HCT116 (cell line): ENCODE data around the gene IL1R1. TPM values are rescaled to one million over a fixed set of nuclear protein-coding genes. Genes with fewer than 3 reads are reported as not detected.

ENCODE experiments used
- ATAC-seq: fragments of 200-7000 bp; cut with Tn5 transposase; 2 replicates; pipeline ENCODE4 v1.9.1; 2020; ENCODE audit warnings: mild to moderate bottlenecking, moderate library complexity
- BruUV-seq: library from RNA; stranded (reverse); fragments of 400-500 nt; replicated peaks from 2 replicates; lab custom pipeline; 2021; lab: Mats Ljungman, UMichigan
- CTCF ChIA-PET: fragments of 300-600 bp; sonication (Branson Sonifier 250); formaldehyde crosslinking; loops from one replicate; lab custom pipeline; 2021; ENCODE audit warnings: antibody characterized with exemption; lab: Charles Lee
- POLR2A ChIA-PET: fragments of 300-600, 350-600 bp; sonication (Branson Sonifier 250); formaldehyde crosslinking; loops from one replicate; lab custom pipeline; 2021; ENCODE audit warnings: antibody characterized with exemption; lab: Charles Lee
- RAD21 ChIA-PET, 2 experiments: fragments of 300-600 bp; sonication (Branson Sonifier 250); formaldehyde crosslinking; loops; one replicate each; lab custom pipeline; 2023; ENCODE audit warnings: low total read pairs in 2 of 2; ENCODE audit not compliant: uncharacterized antibody in 2 of 2, unreplicated experiment in 2 of 2, low non-redundant PET in 1 of 2; lab: Charles Lee
- DNase-seq: peaks from one replicate; pipeline ENCODE4 v3.0.0-alpha.2; 2010; ENCODE audit warnings: low read depth, low spot score
- H2AFZ ChIP-seq: fragments of 200-600 bp; shearing (Covaris generic), sonication (generic); 2 replicates; pipeline ENCODE4 v1.6.1; 2017; ENCODE audit warnings: low read depth, mixed run types, mixed read lengths, antibody characterized with exemption, low read length; ENCODE audit not compliant: poor library complexity, severe bottlenecking
- H3K27ac ChIP-seq: 2 replicates; pipeline ENCODE4 v1.5.1; 2012; ENCODE audit warnings: low read depth, low read length
- H3K27me3 ChIP-seq: fragments of 200-600 bp; sonication (generic); 2 replicates; pipeline ENCODE4 v1.6.1; 2016; ENCODE audit warnings: mixed run types, low read length, mixed read lengths; ENCODE audit not compliant: insufficient read depth
- H3K36me3 ChIP-seq, 2 experiments: fragments of 200-500 bp in 1 of 2; fragments of 200-600 bp in 1 of 2; sonication (Bioruptor generic) in 1 of 2; sonication (generic) in 1 of 2; 2 replicates each; pipeline versions ENCODE4 v1.5.1 to v1.6.1; 2014 to 2016; ENCODE audit warnings: low read length in 2 of 2, inconsistent platforms in 1 of 2, mixed read lengths in 1 of 2, mixed run types in 1 of 2; ENCODE audit not compliant: insufficient read depth in 2 of 2, control insufficient read depth in 1 of 2
- H3K4me1 ChIP-seq, 2 experiments: fragments of 200-600 bp in 1 of 2; sonication (generic) in 1 of 2; 2 replicates each; pipeline versions ENCODE4 v1.5.1 to v1.6.1; 2012 to 2017; ENCODE audit warnings: low read length in 2 of 2, inconsistent platforms in 1 of 2, mild to moderate bottlenecking in 1 of 2, mixed read lengths in 1 of 2, mixed run types in 1 of 2, moderate library complexity in 1 of 2; ENCODE audit not compliant: insufficient read depth in 2 of 2, control insufficient read depth in 1 of 2
- H3K4me2 ChIP-seq: fragments of 200-600 bp; sonication (generic); 2 replicates; pipeline ENCODE4 v1.6.1; 2017; ENCODE audit warnings: mixed run types, low read length, mixed read lengths
- H3K4me3 ChIP-seq, 2 experiments: fragments of 200-600 bp in 1 of 2; sonication (generic) in 1 of 2; replicated peaks in 1 of 2; 2 replicates each; pipeline ENCODE4 v1.5.1; 2011 to 2016; ENCODE audit warnings: low read length in 2 of 2, control low read depth in 1 of 2, low read depth in 1 of 2, mild to moderate bottlenecking in 1 of 2, mixed read lengths in 1 of 2, mixed run types in 1 of 2
- H3K79me2 ChIP-seq: fragments of 200-600 bp; sonication (generic); 2 replicates; pipeline ENCODE4 v1.6.1; 2017; ENCODE audit warnings: mild to moderate bottlenecking, mixed run types, low read length, moderate library complexity, mixed read lengths; ENCODE audit not compliant: insufficient read depth
- H3K9ac ChIP-seq: fragments of 200-600 bp; sonication (generic); 2 replicates; pipeline ENCODE4 v1.6.1; 2016; ENCODE audit warnings: low read length, mixed read lengths
- H3K9me2 ChIP-seq: fragments of 200-600 bp; sonication (generic), shearing (Covaris generic); 2 replicates; pipeline ENCODE4 v1.6.1; 2017; ENCODE audit warnings: mixed run types, mild to moderate bottlenecking, moderate library complexity; ENCODE audit not compliant: insufficient read depth
- H3K9me3 ChIP-seq, 2 experiments: fragments of 200-500 bp in 1 of 2; fragments of 200-600 bp in 1 of 2; sonication (Bioruptor generic) in 1 of 2; sonication (generic) in 1 of 2; 2 replicates each; pipeline ENCODE4 v1.6.1; 2014 to 2017; ENCODE audit warnings: low read length in 2 of 2, mixed read lengths in 2 of 2, inconsistent platforms in 1 of 2, low read depth in 1 of 2, mild to moderate bottlenecking in 1 of 2, mixed run types in 1 of 2, moderate library complexity in 1 of 2; ENCODE audit not compliant: control insufficient read depth in 1 of 2, insufficient read depth in 1 of 2
- H4K20me1 ChIP-seq: fragments of 200-600 bp; sonication (generic), shearing (Covaris generic); 2 replicates; pipeline ENCODE4 v1.6.1; 2017; ENCODE audit warnings: mixed run types, mild to moderate bottlenecking, moderate library complexity; ENCODE audit not compliant: insufficient read depth
- CBX3 ChIP-seq: IDR thresholded peaks from 2 replicates; pipeline ENCODE4 v1.6.1; 2012; ENCODE audit warnings: low read depth
- CEBPB ChIP-seq: IDR thresholded peaks from 2 replicates; pipeline ENCODE4 v1.6.1; 2012; ENCODE audit warnings: low read depth
- EGR1 ChIP-seq: IDR thresholded peaks from 2 replicates; pipeline ENCODE4 v1.6.1; 2012; ENCODE audit warnings: low read depth
- ELF1 ChIP-seq: IDR thresholded peaks from 2 replicates; pipeline ENCODE4 v1.6.1; 2012; ENCODE audit warnings: low read depth, borderline replicate concordance
- EZH2phosphoT487 ChIP-seq: fragments of 200-600 bp; IDR thresholded peaks from 2 replicates; pipeline ENCODE4 v1.6.1; 2018; ENCODE audit warnings: antibody characterized with exemption, borderline replicate concordance
- FOSL1 ChIP-seq: IDR thresholded peaks from 2 replicates; pipeline ENCODE4 v1.6.1; 2012; ENCODE audit warnings: low read depth
- RAD21 ChIP-seq: IDR thresholded peaks from 2 replicates; pipeline ENCODE4 v1.6.1; 2012; ENCODE audit warnings: low read depth, mild to moderate bottlenecking
- SIN3A ChIP-seq: IDR thresholded peaks from 2 replicates; pipeline ENCODE4 v1.6.1; 2012; ENCODE audit warnings: low read depth
- SP1 ChIP-seq: IDR thresholded peaks from 2 replicates; pipeline ENCODE4 v1.6.1; 2012; ENCODE audit warnings: low read depth
- SRF ChIP-seq: IDR thresholded peaks from 2 replicates; pipeline ENCODE4 v1.6.1; 2012; ENCODE audit warnings: low read depth
- ZFX ChIP-seq: fragments of 450-650 bp; IDR thresholded peaks from 2 replicates; pipeline ENCODE4 v1.6.1; 2017
- intact Hi-C: fragments of 100-400 bp; cut with micrococcal nuclease; formaldehyde crosslinking; loops from 2 replicates; pipeline ENCODE4 v1.10.0; 2022
- total RNA-seq: library from RNA; stranded (reverse); gene quantifications from one replicate; pipeline ENCODE4 v1.2.1, GENCODE V29; 2021; ENCODE audit not compliant: unreplicated experiment
- TF ChIP-seq, protein P1 (sequence below): IDR thresholded peaks from 2 replicates; pipeline ENCODE4 v1.6.1; 2011; ENCODE audit warnings: mild to moderate bottlenecking, low read length, moderate library complexity; ENCODE audit not compliant: insufficient replicate concordance; ENCODE audit errors: extremely low read depth
- TF ChIP-seq, protein P2 (sequence below): IDR thresholded peaks from 2 replicates; pipeline ENCODE4 v1.6.1; 2012; ENCODE audit warnings: low read depth
- TF ChIP-seq, protein P3 (sequence below): IDR thresholded peaks from 2 replicates; pipeline ENCODE4 v1.6.1; 2012

Gene IL1R1
- total RNA-seq, 1 experiment from 2014 or later: 5.3 TPM

DNA sequence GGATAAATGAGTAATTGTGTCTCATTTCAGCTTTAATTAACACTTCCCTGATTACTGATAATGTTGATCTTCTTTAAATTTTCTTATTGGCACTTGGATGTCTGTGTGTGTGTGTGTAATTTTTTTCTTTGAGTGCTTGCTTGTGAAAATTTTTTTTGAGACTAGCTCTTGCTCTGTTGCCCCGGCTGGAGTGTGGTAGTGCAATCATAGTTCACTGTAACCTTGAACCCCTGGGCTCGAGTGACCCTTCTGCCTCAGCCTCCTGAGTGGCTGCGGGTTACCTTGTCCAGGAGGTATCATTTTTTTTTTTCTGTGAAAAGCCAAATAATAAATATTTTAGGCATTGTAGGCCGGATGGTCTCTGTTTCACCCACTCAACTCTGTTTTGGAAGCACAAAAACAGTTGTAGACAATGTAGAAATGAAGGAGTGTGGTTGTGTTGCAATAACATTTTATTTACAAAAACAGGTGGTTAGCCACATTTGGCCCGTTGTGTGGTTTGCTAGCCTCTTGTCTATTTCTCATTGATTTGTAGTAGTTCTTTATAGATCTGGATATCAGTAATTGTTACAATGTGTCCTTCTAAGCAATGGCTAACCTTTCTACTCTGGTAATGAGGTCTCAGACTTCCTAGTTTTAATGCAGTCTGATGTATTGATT is 52.2 kb downstream of the IL1R1 start:
- RAD21 ChIA-PET: no interaction called here
- no peak overlapping the region for H2AFZ ChIP-seq
- H4K20me1 ChIP-seq: no peaks in the 10 kb centered on the region
- CTCF ChIA-PET: no interaction called here
- H3K4me3 ChIP-seq: no peak overlapping the region
- no peak for DNase-seq
- no peaks in the 10 kb centered on the region for H3K9me2 ChIP-seq
- no peak overlapping the region for H3K27ac ChIP-seq
- TF ChIP-seq, protein P1, sequence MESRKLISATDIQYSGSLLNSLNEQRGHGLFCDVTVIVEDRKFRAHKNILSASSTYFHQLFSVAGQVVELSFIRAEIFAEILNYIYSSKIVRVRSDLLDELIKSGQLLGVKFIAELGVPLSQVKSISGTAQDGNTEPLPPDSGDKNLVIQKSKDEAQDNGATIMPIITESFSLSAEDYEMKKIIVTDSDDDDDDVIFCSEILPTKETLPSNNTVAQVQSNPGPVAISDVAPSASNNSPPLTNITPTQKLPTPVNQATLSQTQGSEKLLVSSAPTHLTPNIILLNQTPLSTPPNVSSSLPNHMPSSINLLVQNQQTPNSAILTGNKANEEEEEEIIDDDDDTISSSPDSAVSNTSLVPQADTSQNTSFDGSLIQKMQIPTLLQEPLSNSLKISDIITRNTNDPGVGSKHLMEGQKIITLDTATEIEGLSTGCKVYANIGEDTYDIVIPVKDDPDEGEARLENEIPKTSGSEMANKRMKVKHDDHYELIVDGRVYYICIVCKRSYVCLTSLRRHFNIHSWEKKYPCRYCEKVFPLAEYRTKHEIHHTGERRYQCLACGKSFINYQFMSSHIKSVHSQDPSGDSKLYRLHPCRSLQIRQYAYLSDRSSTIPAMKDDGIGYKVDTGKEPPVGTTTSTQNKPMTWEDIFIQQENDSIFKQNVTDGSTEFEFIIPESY: no peak
- TF ChIP-seq ELF1 (no peak), SRF (no peak), CBX3 (no peak), RAD21 (no peak), EGR1 (no peak), CEBPB (no peak), SIN3A (no peak), ZFX (no peak), EZH2phosphoT487 (no peak), SP1 (no peak), FOSL1 (no peak)
- TF ChIP-seq, protein P2, sequence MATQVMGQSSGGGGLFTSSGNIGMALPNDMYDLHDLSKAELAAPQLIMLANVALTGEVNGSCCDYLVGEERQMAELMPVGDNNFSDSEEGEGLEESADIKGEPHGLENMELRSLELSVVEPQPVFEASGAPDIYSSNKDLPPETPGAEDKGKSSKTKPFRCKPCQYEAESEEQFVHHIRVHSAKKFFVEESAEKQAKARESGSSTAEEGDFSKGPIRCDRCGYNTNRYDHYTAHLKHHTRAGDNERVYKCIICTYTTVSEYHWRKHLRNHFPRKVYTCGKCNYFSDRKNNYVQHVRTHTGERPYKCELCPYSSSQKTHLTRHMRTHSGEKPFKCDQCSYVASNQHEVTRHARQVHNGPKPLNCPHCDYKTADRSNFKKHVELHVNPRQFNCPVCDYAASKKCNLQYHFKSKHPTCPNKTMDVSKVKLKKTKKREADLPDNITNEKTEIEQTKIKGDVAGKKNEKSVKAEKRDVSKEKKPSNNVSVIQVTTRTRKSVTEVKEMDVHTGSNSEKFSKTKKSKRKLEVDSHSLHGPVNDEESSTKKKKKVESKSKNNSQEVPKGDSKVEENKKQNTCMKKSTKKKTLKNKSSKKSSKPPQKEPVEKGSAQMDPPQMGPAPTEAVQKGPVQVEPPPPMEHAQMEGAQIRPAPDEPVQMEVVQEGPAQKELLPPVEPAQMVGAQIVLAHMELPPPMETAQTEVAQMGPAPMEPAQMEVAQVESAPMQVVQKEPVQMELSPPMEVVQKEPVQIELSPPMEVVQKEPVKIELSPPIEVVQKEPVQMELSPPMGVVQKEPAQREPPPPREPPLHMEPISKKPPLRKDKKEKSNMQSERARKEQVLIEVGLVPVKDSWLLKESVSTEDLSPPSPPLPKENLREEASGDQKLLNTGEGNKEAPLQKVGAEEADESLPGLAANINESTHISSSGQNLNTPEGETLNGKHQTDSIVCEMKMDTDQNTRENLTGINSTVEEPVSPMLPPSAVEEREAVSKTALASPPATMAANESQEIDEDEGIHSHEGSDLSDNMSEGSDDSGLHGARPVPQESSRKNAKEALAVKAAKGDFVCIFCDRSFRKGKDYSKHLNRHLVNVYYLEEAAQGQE: no peak
- TF ChIP-seq, protein P3, sequence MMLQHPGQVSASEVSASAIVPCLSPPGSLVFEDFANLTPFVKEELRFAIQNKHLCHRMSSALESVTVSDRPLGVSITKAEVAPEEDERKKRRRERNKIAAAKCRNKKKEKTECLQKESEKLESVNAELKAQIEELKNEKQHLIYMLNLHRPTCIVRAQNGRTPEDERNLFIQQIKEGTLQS: no peak
- no peaks in the 10 kb centered on the region for H3K79me2 ChIP-seq
- H3K27me3 ChIP-seq: no peaks in the 10 kb centered on the region
- H3K4me2 ChIP-seq: no peak overlapping the region
- H3K9ac ChIP-seq: no peak overlapping the region
- BruUV-seq: no TSS peak
- ATAC-seq: no peak
- H3K36me3 ChIP-seq: no peaks in the 10 kb centered on the region
- H3K4me1 ChIP-seq: peaks cover 0 to 11% of the 10 kb centered on the region in 2 experiments; a peak in 1 of 4 replicates
- H3K9me3 ChIP-seq: no peaks in the 10 kb centered on the region
- intact Hi-C loops: no loop called here
- POLR2A ChIA-PET: no interaction called here
